Upper lobe of left lung (tissue), 4 donors: ENCODE results near the gene IYD.

Experiments used
- EP300 ChIP-seq, 4 donors: sonication (generic); formaldehyde crosslinking; IDR thresholded peaks; one replicate each; pipeline ENCODE4 v1.5.1; 2017; ENCODE audit warnings: antibody characterized with exemption in 4 of 4, control low read depth in 2 of 4
- POLR2A ChIP-seq, 4 donors: fragments of 450-650 bp; IDR thresholded peaks; one replicate each; pipeline ENCODE4 v1.5.1; 2016 to 2017; ENCODE audit warnings: antibody characterized with exemption in 4 of 4, mild to moderate bottlenecking in 2 of 4
- POLR2AphosphoS5 ChIP-seq, 2 donors: sonication (generic); formaldehyde crosslinking; IDR thresholded peaks; one replicate each; pipeline ENCODE4 v1.5.1; 2017; ENCODE audit warnings: antibody characterized with exemption in 2 of 2
- TF ChIP-seq, protein P1 (sequence below), 6 experiments: fragments of 450-650 bp in 4 of 6; fragments of 200-600 bp in 2 of 6; sonication (generic) in 2 of 6; IDR thresholded peaks; one replicate each; pipeline ENCODE4 v1.5.1; 2016 to 2019; ENCODE audit warnings: antibody characterized with exemption in 6 of 6

DNA sequence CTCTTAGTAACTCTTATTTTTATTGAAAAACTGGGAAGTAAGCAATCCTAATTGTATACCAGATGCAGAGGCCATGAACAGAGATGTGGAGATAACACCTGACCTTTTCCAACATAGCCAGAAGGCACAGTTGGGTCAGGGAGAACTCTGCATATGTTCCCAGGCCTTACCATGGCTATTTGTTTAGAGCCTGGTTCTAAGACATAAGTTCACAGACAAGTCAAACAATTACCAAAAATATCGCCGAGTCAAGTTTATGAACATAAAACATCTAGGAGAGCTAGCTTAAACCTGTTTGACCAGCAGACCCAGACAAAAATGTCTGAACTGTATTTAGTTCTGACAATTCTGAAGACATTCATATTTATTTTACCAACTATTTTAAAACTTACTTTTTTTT, 26.7 kb upstream of the IYD start:
- TF ChIP-seq, protein P1, sequence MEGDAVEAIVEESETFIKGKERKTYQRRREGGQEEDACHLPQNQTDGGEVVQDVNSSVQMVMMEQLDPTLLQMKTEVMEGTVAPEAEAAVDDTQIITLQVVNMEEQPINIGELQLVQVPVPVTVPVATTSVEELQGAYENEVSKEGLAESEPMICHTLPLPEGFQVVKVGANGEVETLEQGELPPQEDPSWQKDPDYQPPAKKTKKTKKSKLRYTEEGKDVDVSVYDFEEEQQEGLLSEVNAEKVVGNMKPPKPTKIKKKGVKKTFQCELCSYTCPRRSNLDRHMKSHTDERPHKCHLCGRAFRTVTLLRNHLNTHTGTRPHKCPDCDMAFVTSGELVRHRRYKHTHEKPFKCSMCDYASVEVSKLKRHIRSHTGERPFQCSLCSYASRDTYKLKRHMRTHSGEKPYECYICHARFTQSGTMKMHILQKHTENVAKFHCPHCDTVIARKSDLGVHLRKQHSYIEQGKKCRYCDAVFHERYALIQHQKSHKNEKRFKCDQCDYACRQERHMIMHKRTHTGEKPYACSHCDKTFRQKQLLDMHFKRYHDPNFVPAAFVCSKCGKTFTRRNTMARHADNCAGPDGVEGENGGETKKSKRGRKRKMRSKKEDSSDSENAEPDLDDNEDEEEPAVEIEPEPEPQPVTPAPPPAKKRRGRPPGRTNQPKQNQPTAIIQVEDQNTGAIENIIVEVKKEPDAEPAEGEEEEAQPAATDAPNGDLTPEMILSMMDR (IDR thresholded peaks at IDR 0.05) = no peak
- no peak for TF ChIP-seq POLR2AphosphoS5 (IDR thresholded peaks at IDR 0.05)
- no peak for TF ChIP-seq POLR2A (IDR thresholded peaks at IDR 0.05)
- no peak for TF ChIP-seq EP300 (IDR thresholded peaks at IDR 0.05)
